NOMO-1 treated with dmso at 0.1 percent for 144 hours (cell line): ENCODE data around the gene APOBEC4.
"Not testable (repeated sequence)": the region's sequence is repeated elsewhere in the genome, so short reads cannot be mapped to it uniquely, and the experiment has no call there.

ENCODE experiments used
- DNase-seq: peaks from one replicate; lab custom pipeline; 2025; ENCODE audit not compliant: unreplicated experiment; lab: John Stamatoyannopoulos, UW

The APOBEC4 gene, protein sequence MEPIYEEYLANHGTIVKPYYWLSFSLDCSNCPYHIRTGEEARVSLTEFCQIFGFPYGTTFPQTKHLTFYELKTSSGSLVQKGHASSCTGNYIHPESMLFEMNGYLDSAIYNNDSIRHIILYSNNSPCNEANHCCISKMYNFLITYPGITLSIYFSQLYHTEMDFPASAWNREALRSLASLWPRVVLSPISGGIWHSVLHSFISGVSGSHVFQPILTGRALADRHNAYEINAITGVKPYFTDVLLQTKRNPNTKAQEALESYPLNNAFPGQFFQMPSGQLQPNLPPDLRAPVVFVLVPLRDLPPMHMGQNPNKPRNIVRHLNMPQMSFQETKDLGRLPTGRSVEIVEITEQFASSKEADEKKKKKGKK

GRCh38 chr1:183652547-183653461 is at the start of gene APOBEC4:
APOBEC4 (minus strand) TSS chr1:183653316; CDS start chr1:183648781, 4,535 bp downstream.
- DNase-seq: no peak

GRCh38 chr1:183702813-183703198 is 49.7 kb upstream of the APOBEC4 start:
- no peak for DNase-seq

GRCh38 chr1:183702087-183702812 is 49.1 kb upstream of the APOBEC4 start:
- no peak for DNase-seq

GRCh38 chr1:183699616-183700160 is 46.6 kb upstream of the APOBEC4 start:
- DNase-seq: no peak

- DNase-seq: no peak
These were observed 44.9 kb upstream of the APOBEC4 start for GRCh38 chr1:183697814-183698590.

DNA sequence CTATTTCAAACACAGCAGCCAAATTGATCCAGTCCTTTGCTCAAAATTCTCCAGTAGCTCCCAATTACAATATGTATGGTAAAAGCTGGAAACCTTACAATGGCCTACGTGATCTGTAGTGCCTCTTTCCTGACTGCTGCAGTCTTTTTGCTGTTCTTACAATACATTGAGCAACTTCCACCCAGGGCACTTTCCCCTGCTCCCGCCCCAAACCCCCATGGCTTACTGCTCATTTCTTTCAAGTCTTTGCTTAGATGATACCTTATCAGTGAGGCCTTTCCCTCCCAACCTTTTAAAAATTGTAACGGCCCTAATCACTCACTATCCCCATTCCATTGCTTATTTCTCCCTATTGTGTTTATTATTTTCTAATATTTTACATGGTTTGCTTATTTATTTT is 43.9 kb upstream of the APOBEC4 start:
- no peak for DNase-seq

- no peak for DNase-seq
These were observed 41.6 kb upstream of the APOBEC4 start for GRCh38 chr1:183694755-183695154.

DNA sequence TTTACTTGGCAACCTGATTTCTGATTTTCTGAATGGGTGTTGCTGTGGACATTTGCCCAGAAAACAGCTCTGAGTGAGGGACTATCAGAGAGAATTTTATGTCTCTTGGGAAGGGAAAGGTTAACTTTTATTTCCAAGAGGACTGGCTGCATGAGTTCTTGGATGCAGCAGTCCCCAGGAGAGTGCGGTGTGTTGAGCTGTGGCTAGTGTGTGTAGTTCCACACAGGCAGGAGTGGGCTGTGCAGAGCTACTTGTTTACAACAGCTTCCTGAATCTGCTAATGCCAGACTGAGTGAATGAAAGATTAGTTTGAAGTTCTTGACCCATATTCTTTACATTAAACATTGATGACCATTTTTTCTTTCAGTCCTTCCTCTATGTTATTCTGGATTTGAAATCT is 41.0 kb upstream of the APOBEC4 start:
- no peak for DNase-seq

DNA sequence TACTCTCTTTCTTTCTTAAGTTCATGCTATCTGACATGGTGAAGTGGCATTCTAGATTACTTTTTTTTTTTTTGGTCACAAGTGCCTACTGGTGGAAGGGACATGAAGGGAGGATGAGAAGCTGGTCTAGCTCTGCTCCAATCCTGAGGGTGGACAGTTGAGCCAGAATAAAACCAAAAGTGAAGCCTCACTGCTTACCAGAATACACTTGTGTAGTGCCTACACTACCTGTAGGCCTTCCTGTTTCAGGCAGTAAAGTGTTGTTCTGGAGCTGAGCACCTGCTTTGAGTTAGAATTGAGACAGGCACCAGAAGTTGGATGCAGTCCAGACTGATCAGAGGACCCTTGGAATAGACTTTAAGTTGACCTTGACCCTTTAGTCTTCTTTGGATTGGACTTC is 40.4 kb upstream of the APOBEC4 start:
- no peak for DNase-seq

- no peak for DNase-seq
These were observed 36.7 kb upstream of the APOBEC4 start for GRCh38 chr1:183689762-183690204.

DNA sequence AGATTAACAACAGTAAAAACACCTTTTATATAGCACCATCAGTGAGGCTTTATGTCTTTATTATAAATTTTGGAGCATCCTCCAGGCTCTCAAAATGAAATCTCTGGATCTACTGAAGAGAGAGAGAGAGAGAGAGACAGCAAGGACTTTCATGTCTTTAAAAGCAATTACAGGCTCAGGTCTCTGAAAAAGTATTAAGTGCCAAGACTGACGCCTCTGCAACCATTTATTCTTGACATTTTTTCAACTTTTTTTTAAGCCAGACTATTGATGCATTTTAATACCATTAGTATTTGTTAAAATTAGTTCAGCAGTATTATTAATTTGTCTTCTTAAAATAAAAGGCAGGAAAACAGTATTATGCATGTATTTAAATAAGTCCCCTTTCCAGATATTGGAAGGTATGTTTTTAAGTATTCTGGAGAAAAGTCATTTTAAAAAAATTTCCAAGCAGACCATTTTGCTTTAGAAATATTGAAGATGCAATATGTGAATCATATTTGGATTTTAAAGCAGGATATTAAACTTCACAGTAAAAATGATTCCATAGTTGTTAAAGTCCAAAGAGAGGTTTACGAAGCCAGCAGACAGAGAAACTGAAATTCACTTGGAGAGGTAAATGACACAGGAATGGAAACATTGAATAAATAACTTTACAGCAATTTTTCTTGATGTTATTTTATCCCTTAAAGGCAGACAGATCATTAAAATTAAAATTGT is 35.4 kb upstream of the APOBEC4 start:
- no peak for DNase-seq

- DNase-seq: no peak
These were observed 34.6 kb upstream of the APOBEC4 start for GRCh38 chr1:183687546-183688304.

GRCh38 chr1:183686229-183686628 is 33.1 kb upstream of the APOBEC4 start:
- DNase-seq: no peak

- no peak for DNase-seq
These were observed 32.1 kb upstream of the APOBEC4 start for GRCh38 chr1:183685112-183685713.

GRCh38 chr1:183679363-183679762 is 26.2 kb upstream of the APOBEC4 start:
- not testable (repeated sequence) for DNase-seq

DNA sequence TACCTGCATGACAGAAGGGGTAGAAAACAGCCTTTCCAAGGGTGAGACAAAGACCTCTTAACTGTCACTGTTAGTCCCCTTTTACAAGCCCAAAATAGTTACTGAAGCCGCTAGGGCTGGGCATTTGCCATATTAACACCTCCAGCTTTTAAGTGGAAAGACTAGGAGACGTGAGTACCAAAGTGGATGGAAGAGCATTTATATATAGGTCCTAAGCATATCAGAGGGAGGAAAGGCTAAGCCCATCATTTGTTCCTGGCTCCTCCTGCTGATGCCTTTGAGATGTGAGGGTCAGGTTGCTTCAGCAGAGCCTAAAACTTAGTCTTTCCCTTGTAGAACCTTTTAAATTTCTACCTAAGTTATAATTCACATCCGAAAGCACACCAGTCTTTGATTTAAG is 25.7 kb upstream of the APOBEC4 start:
- DNase-seq: no peak

- DNase-seq: no peak
These were observed 23.6 kb upstream of the APOBEC4 start for GRCh38 chr1:183676586-183677189.
